GM19023 (cell line): ENCODE results near the gene MAP4K2.
"Not testable (repeated sequence)": the region's sequence is repeated elsewhere in the genome, so short reads cannot be mapped to it uniquely, and the experiment has no call there.

Source experiments
- ATAC-seq: cut with Tn5 transposase; IDR thresholded peaks from one replicate; pipeline ENCODE4 v1.9.1; 2021; ENCODE audit warnings: mild to moderate bottlenecking, moderate library complexity; ENCODE audit not compliant: unreplicated experiment

The MAP4K2 gene

GRCh38 chr11:64803158-64803845 is at the start of gene MAP4K2:
MAP4K2 (minus strand) TSS chr11:64803214; CDS start chr11:64803149, 65 bp downstream.
- peak; percentile 65 for ATAC-seq

DNA sequence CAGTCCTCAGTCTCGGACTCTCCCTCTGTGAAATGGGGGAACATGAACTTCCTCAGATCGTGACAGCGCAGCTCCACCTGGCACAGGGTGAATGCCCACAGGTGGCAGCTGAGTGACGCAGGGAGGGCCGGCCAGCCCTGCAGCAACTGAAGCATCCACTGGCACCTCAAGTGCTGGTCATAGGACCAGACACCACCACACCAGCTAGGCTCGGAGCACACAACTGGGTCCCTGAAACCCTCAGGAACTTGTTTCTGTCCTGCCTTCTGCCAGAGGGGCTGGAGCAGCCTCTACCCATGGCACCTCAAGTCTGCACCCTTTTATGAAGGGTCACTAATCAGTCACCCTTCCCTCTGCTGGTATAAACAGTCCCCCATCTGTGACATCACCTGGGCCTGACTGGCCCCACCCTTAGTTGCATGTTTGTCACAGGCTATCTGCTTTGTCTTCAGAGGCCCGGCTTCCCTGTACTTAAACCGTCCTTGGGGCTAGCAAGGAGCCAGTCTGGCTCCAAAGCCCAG is 48.9 kb upstream of the MAP4K2 start:
- no peak for ATAC-seq

- peak; percentile 59 for ATAC-seq
Observed at GRCh38 chr11:64850979-64851567, 48.1 kb upstream of the MAP4K2 start.

GRCh38 chr11:64849598-64850356 is 46.8 kb upstream of the MAP4K2 start:
- no peak for ATAC-seq

DNA sequence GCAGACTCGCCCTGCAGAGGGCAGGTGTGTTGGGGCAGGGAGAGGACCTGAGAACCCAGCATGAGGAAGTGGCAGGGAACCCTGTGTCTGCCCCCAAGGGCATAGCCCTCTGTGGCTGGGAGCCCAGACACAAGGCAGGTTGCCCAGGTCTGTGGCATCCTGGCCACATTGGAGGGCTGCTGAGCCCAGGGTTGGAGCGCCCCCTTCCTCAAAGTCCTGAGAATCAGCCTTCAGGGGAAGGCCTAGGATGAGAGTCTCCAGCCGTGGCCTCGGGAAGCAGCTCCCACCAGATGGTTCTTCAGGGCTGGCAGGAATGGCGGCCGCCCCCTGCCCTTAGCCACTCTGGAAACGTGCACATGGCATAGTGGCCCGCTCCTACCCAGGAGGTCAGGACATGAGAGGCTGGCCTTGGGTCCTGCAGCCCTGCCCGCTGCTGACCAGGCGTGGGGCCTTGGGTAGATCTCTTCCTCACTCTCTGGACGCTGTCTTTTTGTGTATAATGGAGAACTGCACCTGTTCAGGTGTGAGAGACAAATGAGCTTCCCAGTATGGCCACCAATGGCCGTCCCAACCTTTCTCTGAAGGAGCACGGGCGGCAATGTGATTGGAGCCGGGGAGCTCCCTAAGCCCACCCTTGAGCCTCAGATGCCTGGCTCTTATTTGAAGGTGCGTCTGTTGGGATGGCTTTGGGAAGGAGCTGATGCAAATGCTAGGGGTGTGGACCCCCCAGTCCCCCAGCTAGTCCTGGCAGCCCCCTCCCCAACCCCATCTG is 46.0 kb upstream of the MAP4K2 start:
- no peak for ATAC-seq

DNA sequence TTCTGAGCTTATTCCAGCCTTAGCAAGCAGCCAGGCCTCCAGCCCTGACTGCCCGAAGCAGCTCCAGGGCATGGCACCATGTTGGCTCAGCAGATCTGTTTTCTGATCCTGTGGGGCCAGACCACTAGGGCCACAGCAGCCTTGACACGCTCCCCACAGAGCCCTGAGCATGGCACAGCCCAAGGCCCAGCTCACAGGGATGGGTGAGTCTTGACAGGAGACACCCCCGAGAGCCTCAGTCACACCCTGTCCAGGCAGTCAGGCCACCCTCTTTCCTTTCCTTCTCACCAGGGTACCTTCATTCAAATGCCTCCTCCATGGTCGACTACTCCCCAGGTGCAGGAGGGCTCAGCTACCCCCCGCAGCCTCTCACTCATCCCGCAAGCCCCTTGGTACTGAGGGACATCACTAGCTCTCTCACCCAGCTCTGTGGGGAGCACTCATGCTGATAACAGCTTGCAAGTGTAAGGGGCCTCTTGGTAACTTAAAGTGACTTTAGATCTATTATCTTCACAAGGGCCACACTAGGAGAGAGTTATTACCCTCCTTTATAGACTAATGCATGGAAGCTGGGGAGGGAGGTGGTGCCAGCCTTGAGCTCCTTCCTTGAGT is 45.3 kb upstream of the MAP4K2 start:
- ATAC-seq, result no peak

DNA sequence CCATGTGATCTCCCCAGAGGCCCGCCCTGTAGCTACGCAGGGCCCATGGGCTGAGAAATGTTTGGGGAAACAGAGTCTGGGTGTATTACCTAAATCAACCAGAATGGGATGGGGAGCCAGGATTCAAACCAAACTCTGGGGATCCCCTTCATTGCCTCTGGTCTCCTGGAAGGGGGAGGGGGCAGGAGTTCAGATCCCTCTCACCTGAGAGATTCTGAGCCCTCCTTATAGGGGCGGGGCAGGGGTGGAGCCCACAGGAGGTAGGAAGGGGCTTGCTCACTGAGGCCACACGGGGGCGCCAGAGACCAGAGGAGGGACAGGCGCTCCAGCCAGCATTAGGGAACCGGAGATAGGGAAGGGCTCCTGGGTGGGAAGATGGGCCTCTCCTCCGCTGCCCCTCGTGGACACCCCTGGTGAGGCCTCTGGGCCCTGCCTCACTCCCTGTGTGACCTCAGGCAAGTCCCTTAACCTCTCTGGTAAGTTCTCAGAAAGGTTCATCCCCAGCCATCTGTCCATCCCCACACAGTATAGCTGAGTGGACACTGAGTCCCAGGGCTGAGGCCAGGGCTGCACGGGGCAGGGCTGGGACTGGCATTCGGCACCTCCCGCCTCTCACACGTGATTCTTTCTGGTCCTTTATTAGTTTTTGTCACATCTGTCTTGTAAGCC is 44.1 kb upstream of the MAP4K2 start:
- no peak for ATAC-seq

GRCh38 chr11:64845776-64846129 is 42.7 kb upstream of the MAP4K2 start:
- ATAC-seq, result not testable (repeated sequence)

- ATAC-seq, result no peak
Observed at GRCh38 chr11:64845129-64845775, 42.2 kb upstream of the MAP4K2 start.

DNA sequence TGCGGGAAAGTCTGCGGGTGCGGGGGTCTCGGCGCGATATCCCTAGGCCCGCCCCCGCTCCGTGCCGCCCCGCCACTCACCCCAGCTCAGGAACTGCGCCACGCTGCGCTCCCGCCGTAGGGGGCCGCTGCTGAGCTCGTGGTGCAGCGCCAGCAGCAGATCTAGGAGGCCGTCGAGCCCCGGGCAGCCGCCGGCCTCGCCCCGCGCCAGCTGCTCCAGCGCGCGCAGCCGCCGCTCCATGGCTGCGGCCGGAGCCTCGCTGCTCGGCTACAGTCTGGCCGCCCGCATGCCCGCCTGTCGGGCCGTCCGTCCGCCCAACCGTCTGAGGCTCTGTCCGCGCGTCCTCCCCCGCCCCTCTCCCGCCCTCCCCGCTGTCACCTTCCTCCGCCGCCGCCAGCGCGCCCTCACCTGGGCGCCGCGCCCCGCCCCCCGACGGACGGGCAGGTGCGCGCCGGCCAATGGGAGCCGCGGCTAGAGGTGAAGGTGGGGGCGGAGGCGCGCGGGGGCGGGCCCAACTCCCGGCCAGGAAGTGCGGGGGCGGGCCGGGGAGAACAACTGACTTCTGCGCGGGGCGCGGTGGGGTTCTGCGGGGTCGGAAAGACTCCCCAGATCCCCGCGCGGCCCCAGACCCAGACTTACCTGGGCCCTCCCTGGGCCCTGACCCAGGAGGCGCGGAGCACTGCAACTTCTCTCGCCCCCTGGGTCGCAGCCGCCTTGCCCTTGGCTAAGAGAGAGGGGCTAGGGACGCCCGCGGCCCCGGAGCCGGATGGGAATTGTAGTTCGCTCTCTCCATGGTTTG is 41.5 kb upstream of the MAP4K2 start, which contains the start of gene CDC42BPG:
CDC42BPG (minus strand) TSS at position 324 of the 799 bp plus-strand sequence; CDS start at position 240, 84 bp downstream.
- ATAC-seq, result no peak

DNA sequence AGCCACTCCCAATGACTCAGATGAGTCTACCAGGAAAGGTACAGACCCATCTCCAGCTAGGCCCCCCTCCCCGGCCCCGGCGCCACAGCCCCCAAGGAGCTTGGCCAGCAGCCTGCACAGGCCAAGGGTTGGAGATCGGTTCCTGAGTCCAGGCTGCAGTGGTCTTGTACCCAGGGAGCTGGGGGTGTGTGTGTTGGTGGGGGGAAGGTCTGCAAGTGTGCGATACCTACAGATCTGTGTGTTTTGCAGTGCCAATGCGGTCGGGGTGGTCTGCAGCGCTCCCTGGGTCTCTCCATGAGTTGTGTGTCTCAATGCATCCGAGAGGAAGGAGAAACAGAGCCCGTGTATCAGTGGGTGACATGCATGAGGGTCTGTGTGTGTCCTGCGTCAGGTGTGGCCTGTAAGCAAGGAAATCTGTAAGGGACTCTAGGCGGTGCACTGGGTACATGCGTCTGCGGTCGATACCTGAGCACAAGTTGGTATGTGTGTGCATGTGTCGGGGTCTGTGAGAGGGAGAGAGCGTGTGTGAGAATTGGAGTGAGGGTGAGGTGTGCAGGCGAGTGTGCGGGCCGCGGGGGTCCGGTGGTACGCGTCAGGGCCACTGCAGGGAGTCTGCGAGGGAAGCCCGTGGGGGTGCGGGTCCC is 40.8 kb upstream of the MAP4K2 start:
- ATAC-seq, result no peak

DNA sequence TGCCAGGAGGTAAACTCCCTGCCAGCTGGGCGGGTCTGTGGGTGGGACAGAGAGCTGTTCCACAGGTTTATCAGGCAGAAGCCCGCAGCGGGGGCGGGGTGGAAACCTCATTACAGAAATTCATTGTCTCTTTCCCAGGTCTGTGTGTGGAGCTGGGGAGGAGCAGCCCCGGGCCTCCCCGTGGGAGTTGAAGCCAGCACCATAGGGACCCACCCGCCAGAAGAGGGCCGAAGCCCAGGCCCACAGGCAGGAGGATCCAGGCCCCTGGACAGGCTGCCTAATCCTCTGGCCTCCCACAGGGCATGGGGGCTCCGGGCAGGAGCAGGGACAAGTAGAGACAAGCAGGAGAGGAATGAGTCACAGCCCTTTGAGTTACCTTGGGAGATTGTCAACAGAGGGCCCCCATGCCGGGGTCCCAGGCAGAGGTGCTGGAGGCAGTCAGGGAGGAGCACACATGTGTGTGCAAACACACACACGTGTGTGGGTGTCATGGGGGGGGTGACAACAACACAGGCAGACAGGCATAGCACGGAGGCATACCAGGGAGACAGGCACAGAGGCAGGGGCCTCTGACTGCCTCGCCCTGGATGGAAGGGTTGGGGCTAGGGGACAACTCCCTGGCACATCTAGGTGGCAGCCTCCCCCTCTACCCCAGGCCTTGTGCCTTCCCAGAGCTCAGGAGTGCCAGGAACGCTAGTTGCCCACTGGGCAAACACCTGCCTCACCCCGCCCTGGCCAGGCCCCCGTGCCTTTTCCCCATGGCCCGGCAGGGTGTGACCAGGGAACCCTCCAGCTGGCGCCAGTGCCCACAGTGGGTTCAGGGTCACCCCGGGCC is 40.1 kb upstream of the MAP4K2 start:
- ATAC-seq, result no peak

GRCh38 chr11:64842366-64842759 is 39.3 kb upstream of the MAP4K2 start:
- ATAC-seq, result no peak

DNA sequence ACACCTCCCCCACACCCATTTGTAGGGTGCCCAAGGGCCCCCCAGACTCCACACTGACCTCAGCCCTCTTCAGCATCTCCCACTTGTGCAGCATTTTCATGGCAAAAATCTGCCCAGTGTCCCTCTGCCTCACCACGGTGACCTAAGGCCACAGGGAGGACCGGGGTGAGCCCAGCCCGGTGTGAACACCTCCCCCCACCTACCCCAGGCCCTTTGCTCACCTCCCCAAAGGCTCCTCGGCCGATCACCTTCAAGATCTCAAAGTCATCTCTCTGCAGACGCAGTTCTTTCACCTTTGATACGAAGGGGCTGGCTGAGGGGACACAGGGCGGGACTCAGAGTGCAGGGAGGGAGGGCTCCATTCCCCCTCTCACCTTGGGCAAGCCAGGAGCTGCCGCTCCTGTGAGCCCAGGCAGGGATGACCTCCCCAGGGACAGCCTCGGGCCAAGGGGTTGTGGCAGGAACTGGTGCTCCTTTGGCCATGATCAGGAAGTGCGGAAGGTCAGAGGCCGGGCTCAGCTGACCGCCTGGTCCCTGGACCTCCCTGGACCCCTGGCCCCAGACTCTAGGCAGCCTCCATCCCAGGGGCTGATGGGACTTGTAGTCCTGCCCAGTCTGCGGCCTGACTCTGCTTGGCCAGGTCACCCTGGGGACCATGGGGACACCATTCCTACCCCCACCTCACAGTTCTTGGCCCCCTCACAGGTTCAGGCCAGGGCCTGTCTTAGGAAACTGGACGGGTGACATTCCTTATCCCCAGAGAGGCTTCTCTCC is 38.8 kb upstream of the MAP4K2 start:
- no peak for ATAC-seq

- no peak for ATAC-seq
Observed at GRCh38 chr11:64839887-64840782, 37.1 kb upstream of the MAP4K2 start.

DNA sequence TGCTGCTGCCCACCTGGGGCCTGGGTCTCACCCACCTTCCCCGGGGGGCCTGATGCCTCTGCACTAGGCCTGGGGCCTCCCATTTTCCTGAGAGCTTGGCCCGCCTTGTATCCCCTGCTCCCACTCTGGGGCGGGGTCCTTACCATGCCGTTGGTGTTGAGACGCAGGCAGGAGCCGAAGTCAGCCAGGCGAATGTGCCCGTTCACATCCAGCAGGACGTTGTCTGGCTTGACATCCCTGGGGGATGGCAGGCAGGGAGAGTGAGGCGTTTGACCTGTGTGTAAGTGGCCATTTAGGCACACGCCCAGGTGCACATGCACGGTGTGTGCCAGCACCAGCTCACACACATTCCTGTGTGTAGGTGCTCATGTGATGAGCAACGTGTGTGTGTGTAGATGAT is 36.3 kb upstream of the MAP4K2 start:
- ATAC-seq, result no peak
